HepG2 (cell line): ENCODE results near the gene LAMC3. TPM values are rescaled to one million over a fixed set of nuclear protein-coding genes. Genes with fewer than 3 reads are reported as not detected.
A peak's percentile ranks its signal among the peaks of the same experiment; 100 is the strongest.

Source experiments
- ARNTL ChIP-seq: sonication (generic); formaldehyde crosslinking; IDR thresholded peaks from 2 replicates; pipeline ENCODE4 v1.4.0; 2020; ENCODE audit warnings: mild to moderate bottlenecking, missing genetic modification reagents
- CENPBD1 ChIP-seq: sonication (generic); formaldehyde crosslinking; IDR thresholded peaks from 2 replicates; pipeline ENCODE4 v1.8.0; 2022; ENCODE audit warnings: missing genetic modification reagents, low read depth, mild to moderate bottlenecking, borderline replicate concordance
- EP300 ChIP-seq, 3 experiments: sonication (generic) in 1 of 3; formaldehyde crosslinking in 1 of 3; IDR thresholded peaks; 2 replicates each; pipeline versions ENCODE4 v1.5.1 to v1.6.1; 2011 to 2020; ENCODE audit warnings: low read depth in 2 of 3, low read length in 2 of 3, borderline replicate concordance in 1 of 3, improper control_type of control experiment in 1 of 3, mild to moderate bottlenecking in 1 of 3, missing genetic modification reagents in 1 of 3, moderate library complexity in 1 of 3
- ETV6 ChIP-seq: sonication (generic); formaldehyde crosslinking; conservative IDR thresholded peaks from 2 replicates; pipeline ENCODE4 v1.4.0; 2020; ENCODE audit warnings: missing genetic modification reagents
- GLI4 ChIP-seq: sonication (generic); formaldehyde crosslinking; IDR thresholded peaks from 2 replicates; pipeline ENCODE4 v1.5.1; 2020; ENCODE audit warnings: missing genetic modification reagents, mild to moderate bottlenecking, moderate library complexity, borderline replicate concordance
- GRHL1 ChIP-seq: sonication (generic); formaldehyde crosslinking; conservative IDR thresholded peaks from 2 replicates; pipeline ENCODE4 v1.8.0; 2022; ENCODE audit warnings: missing genetic modification reagents
- HDAC6 ChIP-seq: fragments of 200-600 bp; sonication (generic); IDR thresholded peaks from 2 replicates; pipeline ENCODE4 v1.7.0; 2017; ENCODE audit warnings: mild to moderate bottlenecking, antibody characterized with exemption, low read length, low read depth
- HNF4G ChIP-seq, 2 experiments: sonication (generic) in 1 of 2; formaldehyde crosslinking in 1 of 2; IDR thresholded peaks; 2 replicates each; pipeline versions ENCODE4 v1.4.0 to v1.6.1; 2011 to 2020; ENCODE audit warnings: borderline replicate concordance in 2 of 2, low read depth in 2 of 2, mild to moderate bottlenecking in 2 of 2, low read length in 1 of 2, missing genetic modification reagents in 1 of 2, moderate library complexity in 1 of 2
- KAT8 ChIP-seq: IDR thresholded peaks from 2 replicates; pipeline ENCODE4 v1.6.1; 2016; ENCODE audit warnings: missing genetic modification reagents, missing compliant biosample characterization
- NFE2L2 ChIP-seq: fragments of 150-350 bp; IDR thresholded peaks from 2 replicates; pipeline ENCODE4 v1.6.1; 2014; ENCODE audit warnings: low read length
- NFIC ChIP-seq: IDR thresholded peaks from 2 replicates; pipeline ENCODE4 v1.6.1; 2012; ENCODE audit warnings: mild to moderate bottlenecking, low read length, inconsistent platforms
- RARG ChIP-seq: sonication (generic); formaldehyde crosslinking; IDR thresholded peaks from 2 replicates; pipeline ENCODE4 v1.4.0; 2020; ENCODE audit warnings: low read depth, mild to moderate bottlenecking, missing genetic modification reagents
- SALL1 ChIP-seq: sonication (generic); formaldehyde crosslinking; IDR thresholded peaks from 2 replicates; pipeline ENCODE4 v1.8.0; 2022; ENCODE audit warnings: mild to moderate bottlenecking, missing genetic modification reagents
- SMAD3 ChIP-seq: sonication (generic); formaldehyde crosslinking; IDR thresholded peaks from 2 replicates; pipeline ENCODE4 v1.4.0; 2020; ENCODE audit warnings: missing genetic modification reagents
- SP140L ChIP-seq: sonication (generic); formaldehyde crosslinking; IDR thresholded peaks from 2 replicates; pipeline ENCODE4 v1.4.0; 2020; ENCODE audit warnings: missing genetic modification reagents, borderline replicate concordance
- SYNCRIP ChIP-seq: fragments of 200-400 bp; formaldehyde crosslinking; IDR thresholded peaks from 2 replicates; pipeline ENCODE4 v1.6.1; 2018; ENCODE audit warnings: mild to moderate bottlenecking, low read depth, low read length; ENCODE audit not compliant: insufficient read depth
- ZBTB38 ChIP-seq: sonication (generic); formaldehyde crosslinking; IDR thresholded peaks from 2 replicates; pipeline ENCODE4 v1.5.1; 2020; ENCODE audit warnings: mild to moderate bottlenecking, missing genetic modification reagents
- ZNF124 ChIP-seq: sonication (generic); formaldehyde crosslinking; IDR thresholded peaks from 2 replicates; pipeline ENCODE4 v1.4.0; 2020; ENCODE audit warnings: missing genetic modification reagents
- ZNF143 ChIP-seq: sonication (generic); formaldehyde crosslinking; IDR thresholded peaks from 2 replicates; pipeline ENCODE4 v1.4.0; 2020; ENCODE audit warnings: missing genetic modification reagents
- ZNF275 ChIP-seq: sonication (generic); formaldehyde crosslinking; IDR thresholded peaks from 2 replicates; pipeline ENCODE4 v1.8.0; 2022; ENCODE audit warnings: missing genetic modification reagents, mild to moderate bottlenecking, inconsistent platforms, borderline replicate concordance
- ZNF83 ChIP-seq: sonication (generic); formaldehyde crosslinking; IDR thresholded peaks from 2 replicates; pipeline ENCODE4 v1.4.0; 2020; ENCODE audit warnings: missing genetic modification reagents, mild to moderate bottlenecking, borderline replicate concordance
- ZNF839 ChIP-seq: sonication (generic); formaldehyde crosslinking; IDR thresholded peaks from 2 replicates; pipeline ENCODE4 v1.4.0; 2020; ENCODE audit warnings: missing genetic modification reagents, mild to moderate bottlenecking, borderline replicate concordance
- ZSCAN31 ChIP-seq: sonication (generic); formaldehyde crosslinking; IDR thresholded peaks from 2 replicates; pipeline ENCODE4 v1.5.0; 2020; ENCODE audit warnings: low read depth, mild to moderate bottlenecking, missing genetic modification reagents
- polyA plus RNA-seq, 8 experiments: library from polyadenylated mRNA; depleted of rRNA in 3 of 8; stranded (reverse) in 7 of 8; unstranded in 1 of 8; fragments of >200 nt; fragmentation: Illumina TruSeq in 4 of 8; extraction: Trizol in 4 of 8; gene quantifications; 2 replicates each; pipeline versions ENCODE4 v1.2.1 to v1.2.3, GENCODE V29; 2011 to 2016; ENCODE audit warnings: low read depth in 4 of 8, missing spikeins in 1 of 8, mixed read lengths in 1 of 8; ENCODE audit not compliant: insufficient read depth in 1 of 8
- total RNA-seq, 5 experiments: library from RNA; depleted of rRNA; stranded (reverse); fragments of >200 nt; fragmentation: Illumina TruSeq; extraction: Trizol; gene quantifications; 2 replicates each; pipeline ENCODE4 v1.2.3, GENCODE V29; 2016; ENCODE audit warnings: low read depth in 1 of 5

Gene LAMC3
- total and polyA plus RNA-seq, 2 of the 13 experiments (the other 11 are each of a cell fraction or from before 2014, with no cell fraction given), result 0.07 to 0.57 TPM

DNA sequence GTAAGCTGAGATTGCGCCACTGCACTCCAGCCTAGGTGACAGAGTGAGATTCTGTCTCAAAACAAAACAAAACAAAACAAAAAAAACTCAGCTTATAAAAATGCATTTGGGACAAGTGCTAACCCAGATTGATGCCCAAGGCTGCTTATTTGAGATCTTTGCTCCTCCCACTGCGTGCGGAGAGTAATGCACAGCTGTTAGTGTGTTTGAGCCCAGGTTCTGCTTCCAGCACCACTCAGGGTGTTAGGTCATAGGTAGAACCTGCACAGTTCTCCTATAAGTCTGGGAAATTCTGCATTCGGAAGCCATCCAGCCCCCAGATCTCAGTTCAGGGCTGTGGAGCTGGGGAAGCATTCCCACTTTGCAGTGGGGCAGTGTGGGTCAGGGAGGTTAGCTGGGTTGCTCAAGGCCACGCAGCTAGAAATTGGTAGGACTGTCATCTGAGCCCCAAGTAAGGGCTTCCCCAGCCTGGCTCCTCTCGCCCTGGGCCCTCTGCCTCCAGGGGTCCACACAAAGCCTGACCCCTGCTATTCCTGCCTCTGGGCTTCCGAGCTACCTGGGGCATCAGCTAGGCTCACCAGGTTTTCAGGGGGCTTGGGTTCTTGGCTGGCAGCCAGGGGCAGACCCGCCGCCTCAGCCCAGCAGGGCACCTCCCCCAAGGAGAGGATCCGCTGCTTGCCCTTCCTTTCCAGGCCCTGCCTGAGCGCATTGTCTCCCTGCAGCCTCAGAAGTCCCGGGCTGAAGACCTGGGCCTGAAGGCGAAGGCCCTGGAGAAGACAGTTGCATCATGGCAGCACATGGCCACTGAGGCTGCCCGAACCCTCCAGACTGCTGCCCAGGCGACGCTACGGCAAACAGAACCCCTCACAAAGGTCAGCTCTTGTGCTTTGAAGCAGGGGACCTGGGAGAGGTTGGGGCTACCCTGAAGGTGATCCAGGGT is 69.7 kb downstream of the LAMC3 start (continued):
- TF ChIP-seq GRHL1 (CRISPR knock-in tag), result no peak
- no peak for TF ChIP-seq GLI4 (CRISPR knock-in tag)
- TF ChIP-seq HDAC6, result no peak
- peak; percentile 80; the same call in 1 of the 2 replicates for TF ChIP-seq ZNF839 (CRISPR knock-in tag)
- TF ChIP-seq EP300 (IDR thresholded peaks at IDR 0.05; ENCODE audit: low read depth in 2 of 2, low read length in 2 of 2), result no peak; a peak in 1 of 4 replicates
- no peak; the same call in 1 of the 2 replicates for TF ChIP-seq EP300 (CRISPR knock-in tag; IDR thresholded peaks at IDR 0.05; ENCODE audit: borderline replicate concordance)
- TF ChIP-seq NFIC, result no peak
- TF ChIP-seq ZNF124 (CRISPR knock-in tag), result no peak
- TF ChIP-seq KAT8 (CRISPR knock-in tag), result no peak
- TF ChIP-seq RARG (CRISPR knock-in tag), result no peak
- no peak for TF ChIP-seq ZBTB38 (CRISPR knock-in tag)
- no peak for TF ChIP-seq ZNF143 (CRISPR knock-in tag)
- no peak for TF ChIP-seq SMAD3 (CRISPR knock-in tag)
- no peak for TF ChIP-seq ZNF83 (CRISPR knock-in tag)
- 0 out of 2 replicates have a peak, but pooled peaks have one; percentile 13 for TF ChIP-seq HNF4G (IDR thresholded peaks at IDR 0.05; ENCODE audit: borderline replicate concordance, low read depth, low read length)
- no peak for TF ChIP-seq HNF4G (CRISPR knock-in tag; IDR thresholded peaks at IDR 0.05; ENCODE audit: borderline replicate concordance, low read depth)
- TF ChIP-seq NFE2L2, result no peak
- TF ChIP-seq SYNCRIP, result no peak
- TF ChIP-seq ZSCAN31 (CRISPR knock-in tag), result no peak
- no peak for TF ChIP-seq ZNF275
- peak; percentile 45; the same call in 1 of the 2 replicates for TF ChIP-seq SALL1 (CRISPR knock-in tag)
- TF ChIP-seq CENPBD1, result no peak
- TF ChIP-seq ETV6 (CRISPR knock-in tag), result no peak
- no peak for TF ChIP-seq ARNTL (CRISPR knock-in tag)
- TF ChIP-seq SP140L, result no peak
